Measurements from ENCODE around the gene SLC43A2. TPM values are rescaled to one million over a fixed set of nuclear protein-coding genes. Genes with fewer than 3 reads are reported as not detected.

Gene SLC43A2
- total RNA-seq, 1 experiment from 2014 or later: 12.6 TPM

DNA sequence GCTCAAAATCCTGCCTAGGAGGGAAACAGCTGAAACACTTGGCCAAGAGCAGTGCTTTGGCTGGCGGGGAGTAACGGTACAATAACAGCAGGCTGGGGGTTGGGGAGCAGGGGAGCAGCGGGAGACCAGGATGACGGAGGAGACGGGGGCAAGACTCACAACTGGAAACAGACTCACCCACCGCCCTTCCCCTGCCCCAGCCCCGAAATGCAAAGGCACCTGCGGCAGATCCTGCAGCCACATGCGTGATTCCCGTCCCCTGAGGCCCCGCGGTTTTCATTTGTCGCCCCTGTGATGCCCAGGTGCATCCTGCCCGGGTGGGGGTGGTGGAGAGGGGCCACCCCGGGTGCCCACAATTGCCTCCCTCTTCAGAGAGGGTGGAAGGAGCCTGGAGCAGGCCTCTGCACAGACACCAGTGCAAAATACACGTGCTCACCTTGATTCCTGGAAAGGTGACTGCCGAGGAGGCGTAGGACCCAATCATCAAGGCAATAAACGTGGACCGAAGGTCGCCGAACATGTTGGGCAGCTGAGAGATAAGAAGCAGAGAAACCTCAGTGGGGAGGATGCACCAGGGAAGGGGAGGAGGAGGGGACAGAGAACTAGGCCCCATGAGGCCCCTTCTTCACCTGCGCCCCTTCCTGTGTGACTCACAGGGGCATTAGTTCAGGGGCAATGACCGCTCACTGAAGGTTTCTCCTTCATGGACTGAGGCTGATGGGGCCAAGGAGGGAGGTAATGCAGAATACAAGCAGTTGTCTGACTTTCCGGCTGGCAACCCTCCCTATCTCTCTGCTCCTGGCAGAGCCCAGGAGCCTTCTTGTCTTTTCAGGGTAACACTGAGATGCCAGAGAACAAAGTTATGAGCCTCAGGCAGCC is 35.6 kb downstream of the SLC43A2 start (continued):
- no peak for TF ChIP-seq EZH2phosphoT487 (IDR thresholded peaks at IDR 0.05; ENCODE audit: borderline replicate concordance)
- no peak for TF ChIP-seq FOSL1 (IDR thresholded peaks at IDR 0.05; ENCODE audit: low read depth)
- TF ChIP-seq, protein P1, sequence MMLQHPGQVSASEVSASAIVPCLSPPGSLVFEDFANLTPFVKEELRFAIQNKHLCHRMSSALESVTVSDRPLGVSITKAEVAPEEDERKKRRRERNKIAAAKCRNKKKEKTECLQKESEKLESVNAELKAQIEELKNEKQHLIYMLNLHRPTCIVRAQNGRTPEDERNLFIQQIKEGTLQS (IDR thresholded peaks at IDR 0.05): no peak
- TF ChIP-seq SP1 (IDR thresholded peaks at IDR 0.05; ENCODE audit: low read depth): no peak
- TF ChIP-seq POLR2AphosphoS5 (IDR thresholded peaks at IDR 0.05; ENCODE audit: low read depth, low read length): no peak
- TF ChIP-seq ZNF274 (IDR thresholded peaks at IDR 0.05; ENCODE audit: low read depth, low read length): no peak
- TF ChIP-seq RAD21 (IDR thresholded peaks at IDR 0.05; ENCODE audit: low read depth): no peak
- no peak for TF ChIP-seq ELF1 (IDR thresholded peaks at IDR 0.05; ENCODE audit: borderline replicate concordance, low read depth)
- TF ChIP-seq JUND (IDR thresholded peaks at IDR 0.05): no peak
- no peak for TF ChIP-seq EZH2 (IDR thresholded peaks at IDR 0.05)
- TF ChIP-seq YY1 (IDR thresholded peaks at IDR 0.05; ENCODE audit: extremely low read depth, insufficient replicate concordance, low read depth, low read length): no peak
- TF ChIP-seq, protein P2, sequence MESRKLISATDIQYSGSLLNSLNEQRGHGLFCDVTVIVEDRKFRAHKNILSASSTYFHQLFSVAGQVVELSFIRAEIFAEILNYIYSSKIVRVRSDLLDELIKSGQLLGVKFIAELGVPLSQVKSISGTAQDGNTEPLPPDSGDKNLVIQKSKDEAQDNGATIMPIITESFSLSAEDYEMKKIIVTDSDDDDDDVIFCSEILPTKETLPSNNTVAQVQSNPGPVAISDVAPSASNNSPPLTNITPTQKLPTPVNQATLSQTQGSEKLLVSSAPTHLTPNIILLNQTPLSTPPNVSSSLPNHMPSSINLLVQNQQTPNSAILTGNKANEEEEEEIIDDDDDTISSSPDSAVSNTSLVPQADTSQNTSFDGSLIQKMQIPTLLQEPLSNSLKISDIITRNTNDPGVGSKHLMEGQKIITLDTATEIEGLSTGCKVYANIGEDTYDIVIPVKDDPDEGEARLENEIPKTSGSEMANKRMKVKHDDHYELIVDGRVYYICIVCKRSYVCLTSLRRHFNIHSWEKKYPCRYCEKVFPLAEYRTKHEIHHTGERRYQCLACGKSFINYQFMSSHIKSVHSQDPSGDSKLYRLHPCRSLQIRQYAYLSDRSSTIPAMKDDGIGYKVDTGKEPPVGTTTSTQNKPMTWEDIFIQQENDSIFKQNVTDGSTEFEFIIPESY (IDR thresholded peaks at IDR 0.05; ENCODE audit: extremely low read depth, insufficient replicate concordance, low read length): no peak
- TF ChIP-seq SIN3A (IDR thresholded peaks at IDR 0.05; ENCODE audit: low read depth): no peak
- TF ChIP-seq ZFX (IDR thresholded peaks at IDR 0.05): no peak
- TF ChIP-seq SRF (IDR thresholded peaks at IDR 0.05; ENCODE audit: low read depth): no peak
